ENCODE results near the gene SLC6A2.

Gene SLC6A2

GRCh38 chr16:55709801-55710200 is 54.0 kb downstream of the SLC6A2 start:
- DNase-seq (ENCODE audit: low read depth), result no peak
- no peak overlapping the region for H3K4me3 ChIP-seq (ENCODE audit: low read depth, low read length)
- no peak for TF ChIP-seq CTCF (IDR thresholded peaks at IDR 0.05; ENCODE audit: low read depth, low read length, missing control alignments)

GRCh38 chr16:55710466-55710865 is 54.7 kb downstream of the SLC6A2 start:
- TF ChIP-seq CTCF (IDR thresholded peaks at IDR 0.05; ENCODE audit: low read depth, low read length, missing control alignments), result no peak
- no peak for DNase-seq (ENCODE audit: low read depth)
- no peak overlapping the region for H3K4me3 ChIP-seq (ENCODE audit: low read depth, low read length)

DNA sequence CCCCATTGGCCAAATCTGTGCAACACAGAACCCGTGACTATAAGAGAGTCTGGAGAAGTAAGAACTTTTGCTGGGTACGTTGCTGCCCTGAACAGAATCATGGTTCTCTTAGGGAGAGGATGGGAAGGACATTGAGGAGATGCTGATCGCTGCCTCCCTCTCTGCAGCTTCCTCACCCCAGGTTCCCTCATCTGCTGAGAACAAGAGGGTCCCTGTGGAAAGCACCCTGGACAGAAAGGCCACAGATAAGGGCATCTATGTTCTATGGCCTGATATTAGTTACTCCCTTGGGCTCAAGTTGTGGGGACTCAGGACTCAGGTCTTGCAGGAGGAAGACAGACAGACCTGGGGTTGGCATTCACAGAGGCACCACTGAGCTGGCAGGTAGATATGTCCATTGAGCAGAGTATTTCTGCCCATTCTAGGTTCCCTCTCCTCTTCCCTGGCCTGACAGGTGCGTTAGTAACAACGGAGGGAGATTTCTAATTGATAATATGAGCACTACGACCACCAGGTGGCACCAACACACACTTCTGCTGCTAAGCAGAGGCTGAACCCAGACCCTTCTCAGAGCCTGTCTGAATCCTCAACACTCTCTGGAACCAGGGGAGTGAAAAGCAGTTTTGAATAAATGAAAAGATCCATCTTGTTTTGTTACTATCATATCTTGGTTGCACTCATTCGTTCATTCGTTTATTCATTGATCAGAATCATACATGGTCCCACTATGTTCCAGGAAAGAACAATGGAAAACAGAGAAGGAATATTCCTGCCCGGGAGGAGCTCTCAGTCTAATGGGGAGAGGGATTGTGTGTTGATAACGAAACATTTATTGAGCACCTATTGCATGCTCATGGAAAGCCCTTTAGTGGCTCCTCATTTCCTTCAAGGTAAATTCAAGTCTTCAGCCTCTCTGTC is 56.4 kb downstream of the SLC6A2 start:
- TF ChIP-seq CTCF (IDR thresholded peaks at IDR 0.05; ENCODE audit: low read depth, low read length, missing control alignments), result peak; percentile 64
- no peak overlapping the region for H3K4me3 ChIP-seq (ENCODE audit: low read depth, low read length)
- DNase-seq (ENCODE audit: low read depth), result no peak

- TF ChIP-seq CTCF (IDR thresholded peaks at IDR 0.05; ENCODE audit: low read depth, low read length, missing control alignments), result no peak
- DNase-seq (ENCODE audit: low read depth), result no peak
- H3K4me3 ChIP-seq (ENCODE audit: low read depth, low read length), result no peak overlapping the region
Measured at GRCh38 chr16:55713103-55713502, 57.3 kb downstream of the SLC6A2 start.

- DNase-seq (ENCODE audit: low read depth), result no peak
- no peak for TF ChIP-seq CTCF (IDR thresholded peaks at IDR 0.05; ENCODE audit: low read depth, low read length, missing control alignments)
- H3K4me3 ChIP-seq (ENCODE audit: low read depth, low read length), result no peak overlapping the region
Measured at GRCh38 chr16:55717326-55717725, 61.5 kb downstream of the SLC6A2 start.

GRCh38 chr16:55725055-55725777 is 69.4 kb downstream of the SLC6A2 start:
- no peak for TF ChIP-seq CTCF (IDR thresholded peaks at IDR 0.05; ENCODE audit: low read depth, low read length, missing control alignments)
- no peak for DNase-seq (ENCODE audit: low read depth)
- H3K4me3 ChIP-seq (ENCODE audit: low read depth, low read length), result no peak overlapping the region

Data from GM12864 (cell line).